Measurements from ENCODE around the gene LNX2.

GRCh38 chr13:27667946-27668345 is 47.6 kb upstream of the LNX2 start:
- no peak for TF ChIP-seq CTCF (IDR thresholded peaks at IDR 0.05)
- no peak for TF ChIP-seq POLR2A (IDR thresholded peaks at IDR 0.05)
- no peak for TF ChIP-seq EP300 (IDR thresholded peaks at IDR 0.05)
